Measurements from ENCODE around the gene MAST4. TPM values are rescaled to one million over a fixed set of nuclear protein-coding genes. Genes with fewer than 3 reads are reported as not detected.
A peak's percentile ranks its signal among the peaks of the same experiment; 100 is the strongest.

Gene MAST4
- total and polyA plus RNA-seq, 2 donors (not counting 1 experiment from before 2014, with no cell fraction given), result 2.5 to 57.1 TPM

DNA sequence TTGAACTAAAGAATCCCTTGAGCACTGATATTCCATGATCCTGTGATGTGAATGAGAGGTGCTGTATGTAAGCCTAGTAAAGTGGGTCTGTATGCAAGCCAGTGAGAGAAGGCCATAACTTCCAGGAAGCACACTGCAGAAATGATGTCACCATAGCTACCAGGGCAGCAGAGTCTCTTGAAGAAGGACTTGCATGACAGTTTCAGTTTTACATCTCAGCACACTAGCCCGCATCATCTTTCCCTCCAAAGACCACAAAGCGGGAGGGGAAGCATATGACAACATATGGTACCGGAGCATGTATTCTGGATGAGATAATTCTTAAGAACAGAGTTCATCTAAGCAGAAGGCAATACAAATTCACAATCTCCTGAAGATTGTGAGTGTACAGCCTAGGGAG lies 37.6 kb upstream of the MAST4 start:
- ATAC-seq (ENCODE audit: low read depth) (peak; percentile 28), DNase-seq (peak; percentile 69)
- H4K20me1 ChIP-seq (ENCODE audit: control insufficient read depth, insufficient read depth, low read length, poor library complexity, severe bottlenecking), result no peaks in the 10 kb centered on the region
- H3K36me3 ChIP-seq (replicated peaks in 1 of 2; ENCODE audit: control extremely low read depth in 1 of 2, control insufficient read depth in 1 of 2, extremely low read depth in 1 of 2, insufficient read depth in 2 of 2, low read length in 1 of 2), result no peaks in the 10 kb centered on the region
- peaks cover 0 to 4% (median 0%) of the 10 kb centered on the region in 3 donors for H3K9me3 ChIP-seq (ENCODE audit: control extremely low read depth in 1 of 3, control insufficient read depth in 2 of 3, insufficient read depth in 1 of 3, low read length in 2 of 3)
- no peaks in the 10 kb centered on the region for H3K9me3 Mint-ChIP-seq (ENCODE audit: insufficient read depth)
- peaks cover 21 to 23% of the 10 kb centered on the region in 2 donors for H3K4me1 ChIP-seq (ENCODE audit: control insufficient read depth in 2 of 2, insufficient read depth in 2 of 2, low read length in 2 of 2)
- H3K27ac ChIP-seq (ENCODE audit: low read length in 2 of 2), result no peak overlapping the region
- H3K4me2 ChIP-seq (replicated peaks; ENCODE audit: low read depth, low read length, poor library complexity, severe bottlenecking), result no peak overlapping the region
- peak overlapping the region; percentile 12 for H3K4me3 Mint-ChIP-seq
- H3K27ac Mint-ChIP-seq, result peak overlapping the region; percentile 68
- intact Hi-C loops (cut with micrococcal nuclease), result loop anchor here (5.0 to 10.0 kb wide), 2 partner anchors 649 to 1656 kb away; partner anchors contain the start of gene PIK3R1
- no CpG with 5 or more reads among the region's 3 CpGs for WGBS (ENCODE audit: insufficient coverage)
- H3K79me2 ChIP-seq (ENCODE audit: control insufficient read depth, insufficient read depth, low read length), result no peaks in the 10 kb centered on the region
- no peak for TF ChIP-seq EZH2 (IDR thresholded peaks at IDR 0.05; ENCODE audit: borderline replicate concordance, insufficient read depth, low read depth, low read length, poor library complexity, severe bottlenecking)
- TF ChIP-seq, protein P1, sequence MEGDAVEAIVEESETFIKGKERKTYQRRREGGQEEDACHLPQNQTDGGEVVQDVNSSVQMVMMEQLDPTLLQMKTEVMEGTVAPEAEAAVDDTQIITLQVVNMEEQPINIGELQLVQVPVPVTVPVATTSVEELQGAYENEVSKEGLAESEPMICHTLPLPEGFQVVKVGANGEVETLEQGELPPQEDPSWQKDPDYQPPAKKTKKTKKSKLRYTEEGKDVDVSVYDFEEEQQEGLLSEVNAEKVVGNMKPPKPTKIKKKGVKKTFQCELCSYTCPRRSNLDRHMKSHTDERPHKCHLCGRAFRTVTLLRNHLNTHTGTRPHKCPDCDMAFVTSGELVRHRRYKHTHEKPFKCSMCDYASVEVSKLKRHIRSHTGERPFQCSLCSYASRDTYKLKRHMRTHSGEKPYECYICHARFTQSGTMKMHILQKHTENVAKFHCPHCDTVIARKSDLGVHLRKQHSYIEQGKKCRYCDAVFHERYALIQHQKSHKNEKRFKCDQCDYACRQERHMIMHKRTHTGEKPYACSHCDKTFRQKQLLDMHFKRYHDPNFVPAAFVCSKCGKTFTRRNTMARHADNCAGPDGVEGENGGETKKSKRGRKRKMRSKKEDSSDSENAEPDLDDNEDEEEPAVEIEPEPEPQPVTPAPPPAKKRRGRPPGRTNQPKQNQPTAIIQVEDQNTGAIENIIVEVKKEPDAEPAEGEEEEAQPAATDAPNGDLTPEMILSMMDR (IDR thresholded peaks at IDR 0.05), result no peak
- H3K27me3 Mint-ChIP-seq, result no peaks in the 10 kb centered on the region
- CTCF ChIA-PET, result interaction anchor here (1.0 to 1.5 kb wide), 2 partner anchors 87 to 253 kb away, joined by 3 read pairs; no protein-coding TSS in a partner anchor
- H3K27me3 ChIP-seq (replicated peaks in 1 of 4; ENCODE audit: control extremely low read depth in 1 of 4, control insufficient read depth in 3 of 4, insufficient read depth in 4 of 4, low read length in 3 of 4), result no peaks in the 10 kb centered on the region
- no peak overlapping the region for H2AFZ ChIP-seq (ENCODE audit: insufficient read depth, low read depth, low read length, poor library complexity, severe bottlenecking)
- H3K9ac ChIP-seq (ENCODE audit: low read length), result no peak overlapping the region
- H3K4me3 ChIP-seq (ENCODE audit: control extremely low read depth in 1 of 5, extremely low read depth in 1 of 5, insufficient read depth in 1 of 5, low read depth in 2 of 5, low read length in 4 of 5), result no peak overlapping the region
- H3K4me1 Mint-ChIP-seq, result peaks cover 26% of the 10 kb centered on the region
- POLR2A ChIA-PET, result interaction anchor here (0.6 kb wide), 1 partner anchor 31 kb away, joined by 5 read pairs; no protein-coding TSS in a partner anchor

DNA sequence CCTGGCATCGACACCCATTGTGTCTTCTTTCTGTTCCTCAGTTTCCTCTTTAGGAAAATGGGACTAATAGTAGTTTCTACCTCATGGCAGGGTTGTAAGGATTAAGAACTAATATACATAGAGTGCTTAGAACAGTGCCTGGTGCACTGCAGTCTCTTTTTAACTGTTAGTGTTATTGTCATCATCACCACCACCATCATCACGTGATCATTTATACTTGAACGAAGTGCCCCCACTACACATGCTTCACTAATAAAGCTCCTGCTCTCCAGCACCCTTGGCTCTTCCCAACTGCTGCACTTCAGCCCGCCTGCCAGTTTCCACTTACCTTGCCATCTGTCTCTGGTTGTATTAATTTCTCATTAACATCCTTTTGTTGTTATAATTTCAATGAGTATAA lies 35.8 kb upstream of the MAST4 start:
- Histone ChIP-seq H3K27me3 (replicated peaks in 1 of 4; ENCODE audit: control extremely low read depth in 1 of 4, control insufficient read depth in 3 of 4, insufficient read depth in 4 of 4, low read length in 3 of 4) (no peaks in the 10 kb centered on the region), H3K9me3 (ENCODE audit: control extremely low read depth in 1 of 3, control insufficient read depth in 2 of 3, insufficient read depth in 1 of 3, low read length in 2 of 3) (no peaks in the 10 kb centered on the region), H2AFZ (ENCODE audit: insufficient read depth, low read depth, low read length, poor library complexity, severe bottlenecking) (no peak overlapping the region), H3K4me1 (ENCODE audit: control insufficient read depth in 2 of 2, insufficient read depth in 2 of 2, low read length in 2 of 2) (peaks cover 7 to 8% of the 10 kb centered on the region in 2 donors), H4K20me1 (ENCODE audit: control insufficient read depth, insufficient read depth, low read length, poor library complexity, severe bottlenecking) (no peaks in the 10 kb centered on the region), H3K36me3 (replicated peaks in 1 of 2; ENCODE audit: control extremely low read depth in 1 of 2, control insufficient read depth in 1 of 2, extremely low read depth in 1 of 2, insufficient read depth in 2 of 2, low read length in 1 of 2) (no peaks in the 10 kb centered on the region), H3K4me3 (ENCODE audit: control extremely low read depth in 1 of 5, extremely low read depth in 1 of 5, insufficient read depth in 1 of 5, low read depth in 2 of 5, low read length in 4 of 5) (no peak overlapping the region), H3K4me2 (replicated peaks; ENCODE audit: low read depth, low read length, poor library complexity, severe bottlenecking) (no peak overlapping the region), H3K79me2 (ENCODE audit: control insufficient read depth, insufficient read depth, low read length) (no peaks in the 10 kb centered on the region), H3K27ac (ENCODE audit: low read length in 2 of 2) (no peak overlapping the region), H3K9ac (ENCODE audit: low read length) (no peak overlapping the region)
- WGBS (ENCODE audit: insufficient coverage), result 100% methylated on average over 1 of the region's 4 CpGs
- ChIA-PET CTCF (no interaction called here), POLR2A (no interaction called here)
- no peaks in the 10 kb centered on the region for H3K9me3 Mint-ChIP-seq (ENCODE audit: insufficient read depth)
- no peaks in the 10 kb centered on the region for H3K27me3 Mint-ChIP-seq
- TF ChIP-seq, protein P1 (IDR thresholded peaks at IDR 0.05), result no peak
- TF ChIP-seq EZH2 (IDR thresholded peaks at IDR 0.05; ENCODE audit: borderline replicate concordance, insufficient read depth, low read depth, low read length, poor library complexity, severe bottlenecking), result no peak
- H3K4me3 Mint-ChIP-seq, result no peak overlapping the region
- H3K27ac Mint-ChIP-seq, result no peak overlapping the region
- intact Hi-C loops (cut with micrococcal nuclease), result no loop called here
- H3K4me1 Mint-ChIP-seq, result peaks cover 12% of the 10 kb centered on the region
- ATAC-seq (ENCODE audit: low read depth), result no peak
- DNase-seq, result no peak

Measured in B cell (primary cell).